Mucosa of stomach (tissue), 1 donor: ENCODE data around the gene CRTC1.

Experiments used
- H3K27me3 ChIP-seq: one replicate; pipeline ENCODE4 v1.7.0; 2013; ENCODE audit warnings: mild to moderate bottlenecking, low read length; ENCODE audit not compliant: control insufficient read depth, insufficient read depth
- H3K36me3 ChIP-seq: one replicate; pipeline ENCODE4 v1.7.0; 2013; ENCODE audit warnings: low read length; ENCODE audit not compliant: control insufficient read depth, insufficient read depth
- H3K4me1 ChIP-seq: one replicate; pipeline ENCODE4 v1.7.0; 2013; ENCODE audit warnings: mild to moderate bottlenecking, low read length; ENCODE audit not compliant: control insufficient read depth, insufficient read depth
- H3K4me3 ChIP-seq: one replicate; pipeline ENCODE4 v1.7.0; 2013; ENCODE audit warnings: low read length
- H3K9ac ChIP-seq: one replicate; pipeline ENCODE4 v1.7.0; 2013; ENCODE audit warnings: mild to moderate bottlenecking, low read length, moderate library complexity
- H3K9me3 ChIP-seq: one replicate; pipeline ENCODE4 v1.7.0; 2013; ENCODE audit warnings: mild to moderate bottlenecking, low read length, moderate library complexity; ENCODE audit not compliant: control insufficient read depth
- donor health status: Pancreatic carcinoma.

Gene CRTC1

GRCh38 chr19:18666784-18667183 lies 16.7 kb upstream of the CRTC1 start:
- no peaks in the 10 kb centered on the region for H3K4me1 ChIP-seq
- H3K9ac ChIP-seq = no peak overlapping the region

GRCh38 chr19:18667531-18668251 lies 15.8 kb upstream of the CRTC1 start:
- no peaks in the 10 kb centered on the region for H3K9me3 ChIP-seq
- H3K27me3 ChIP-seq = no peaks in the 10 kb centered on the region
- peaks cover 5% of the 10 kb centered on the region for H3K4me1 ChIP-seq
- no peak overlapping the region for H3K9ac ChIP-seq
- no peak overlapping the region for H3K4me3 ChIP-seq
- peaks cover 3% of the 10 kb centered on the region for H3K36me3 ChIP-seq

More at GRCh38 chr19:18666784-18667183, 16.7 kb upstream of the CRTC1 start:
- Histone ChIP-seq H3K4me3 (no peak overlapping the region), H3K27me3 (no peaks in the 10 kb centered on the region), H3K36me3 (peaks cover 3% of the 10 kb centered on the region), H3K9me3 (no peaks in the 10 kb centered on the region)

- Histone ChIP-seq H3K36me3 (peaks cover 3% of the 10 kb centered on the region), H3K4me1 (peaks cover 5% of the 10 kb centered on the region), H3K9ac (no peak overlapping the region), H3K4me3 (no peak overlapping the region), H3K9me3 (no peaks in the 10 kb centered on the region), H3K27me3 (no peaks in the 10 kb centered on the region)
Measured at GRCh38 chr19:18668252-18668631, 15.2 kb upstream of the CRTC1 start.

- no peak overlapping the region for H3K4me3 ChIP-seq
- peaks cover 5% of the 10 kb centered on the region for H3K4me1 ChIP-seq
- no peak overlapping the region for H3K9ac ChIP-seq
- H3K27me3 ChIP-seq = no peaks in the 10 kb centered on the region
- H3K9me3 ChIP-seq = no peaks in the 10 kb centered on the region
- peaks cover 3% of the 10 kb centered on the region for H3K36me3 ChIP-seq
Measured at GRCh38 chr19:18668744-18669523, 14.5 kb upstream of the CRTC1 start.

- Histone ChIP-seq H3K36me3 (peaks cover 3% of the 10 kb centered on the region), H3K9me3 (no peaks in the 10 kb centered on the region), H3K4me1 (peaks cover 5% of the 10 kb centered on the region), H3K27me3 (no peaks in the 10 kb centered on the region), H3K9ac (no peak overlapping the region), H3K4me3 (no peak overlapping the region)
Measured at GRCh38 chr19:18669524-18669817, 14.0 kb upstream of the CRTC1 start.

DNA sequence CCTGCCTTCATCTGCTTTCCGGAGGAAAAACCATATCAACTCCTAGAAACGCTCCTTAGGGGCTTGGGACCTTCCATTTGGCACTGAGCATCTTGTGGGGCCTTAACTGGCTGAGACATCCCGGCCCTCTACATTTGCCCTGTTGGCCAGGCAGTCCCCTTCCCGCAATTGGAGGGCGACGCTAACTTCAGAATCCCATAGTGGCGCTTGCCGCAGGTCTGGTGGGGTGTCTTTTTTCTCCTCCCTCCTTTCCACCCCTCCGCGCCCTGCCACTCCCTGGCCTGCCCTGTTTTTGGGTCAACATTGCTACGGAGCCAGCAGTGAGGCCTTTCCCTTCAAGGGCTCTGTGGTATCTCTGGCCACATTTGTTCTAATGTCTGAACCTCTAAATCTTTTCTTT lies 13.6 kb upstream of the CRTC1 start:
- peaks cover 3% of the 10 kb centered on the region for H3K36me3 ChIP-seq
- peaks cover 5% of the 10 kb centered on the region for H3K4me1 ChIP-seq
- H3K9me3 ChIP-seq = no peaks in the 10 kb centered on the region
- no peaks in the 10 kb centered on the region for H3K27me3 ChIP-seq
- H3K4me3 ChIP-seq = no peak overlapping the region
- H3K9ac ChIP-seq = no peak overlapping the region

DNA sequence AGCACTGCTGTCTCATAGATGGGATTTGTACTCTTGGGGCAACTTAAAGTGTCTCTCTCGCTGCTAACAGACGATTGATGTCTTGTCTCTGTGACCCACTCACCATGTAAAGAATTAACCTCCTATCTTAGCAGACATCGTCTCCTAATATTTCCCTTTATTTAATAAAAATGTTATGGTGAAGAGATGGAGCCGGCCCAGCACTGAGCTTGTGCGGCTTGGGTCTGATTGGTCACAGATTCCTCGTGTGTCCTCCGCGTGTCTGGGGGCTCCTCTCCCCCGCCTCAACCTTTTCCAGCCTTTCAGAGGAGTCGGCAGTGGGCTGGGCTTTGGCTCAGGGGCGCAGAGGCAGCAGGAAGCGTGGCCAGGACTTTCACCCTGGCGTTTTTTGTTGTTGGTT lies 13.2 kb upstream of the CRTC1 start:
- no peak overlapping the region for H3K9ac ChIP-seq
- no peaks in the 10 kb centered on the region for H3K9me3 ChIP-seq
- peaks cover 3% of the 10 kb centered on the region for H3K36me3 ChIP-seq
- H3K4me1 ChIP-seq = peaks cover 5% of the 10 kb centered on the region
- H3K27me3 ChIP-seq = no peaks in the 10 kb centered on the region
- no peak overlapping the region for H3K4me3 ChIP-seq

- Histone ChIP-seq H3K4me1 (peaks cover 5% of the 10 kb centered on the region), H3K9me3 (no peaks in the 10 kb centered on the region), H3K4me3 (no peak overlapping the region), H3K9ac (no peak overlapping the region), H3K27me3 (no peaks in the 10 kb centered on the region), H3K36me3 (peaks cover 3% of the 10 kb centered on the region)
Measured at GRCh38 chr19:18671303-18672043, 12.0 kb upstream of the CRTC1 start.

DNA sequence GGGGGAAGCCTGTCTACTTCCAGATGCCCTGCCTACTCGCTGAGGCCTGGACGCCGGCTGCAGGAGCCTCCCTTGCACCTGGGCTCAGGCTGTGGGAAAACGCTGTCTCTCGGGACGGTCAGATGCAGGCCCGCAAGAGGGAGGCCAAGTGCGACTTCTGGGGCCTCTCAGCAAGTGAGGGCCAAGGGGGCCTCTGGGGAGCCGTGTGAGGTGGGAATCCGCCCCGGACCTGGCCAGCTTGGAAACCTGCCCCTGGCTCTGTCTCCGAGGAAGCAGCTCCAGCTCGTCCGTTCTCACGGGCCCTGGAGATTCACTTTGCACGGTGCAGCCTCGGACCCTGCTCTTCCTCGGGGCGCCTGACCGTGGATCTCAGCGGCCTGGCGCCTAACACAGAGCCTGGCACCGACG lies 11.4 kb upstream of the CRTC1 start:
- Histone ChIP-seq H3K27me3 (no peaks in the 10 kb centered on the region), H3K36me3 (peaks cover 3% of the 10 kb centered on the region), H3K9me3 (no peaks in the 10 kb centered on the region), H3K4me3 (no peak overlapping the region), H3K4me1 (peaks cover 5% of the 10 kb centered on the region), H3K9ac (no peak overlapping the region)

DNA sequence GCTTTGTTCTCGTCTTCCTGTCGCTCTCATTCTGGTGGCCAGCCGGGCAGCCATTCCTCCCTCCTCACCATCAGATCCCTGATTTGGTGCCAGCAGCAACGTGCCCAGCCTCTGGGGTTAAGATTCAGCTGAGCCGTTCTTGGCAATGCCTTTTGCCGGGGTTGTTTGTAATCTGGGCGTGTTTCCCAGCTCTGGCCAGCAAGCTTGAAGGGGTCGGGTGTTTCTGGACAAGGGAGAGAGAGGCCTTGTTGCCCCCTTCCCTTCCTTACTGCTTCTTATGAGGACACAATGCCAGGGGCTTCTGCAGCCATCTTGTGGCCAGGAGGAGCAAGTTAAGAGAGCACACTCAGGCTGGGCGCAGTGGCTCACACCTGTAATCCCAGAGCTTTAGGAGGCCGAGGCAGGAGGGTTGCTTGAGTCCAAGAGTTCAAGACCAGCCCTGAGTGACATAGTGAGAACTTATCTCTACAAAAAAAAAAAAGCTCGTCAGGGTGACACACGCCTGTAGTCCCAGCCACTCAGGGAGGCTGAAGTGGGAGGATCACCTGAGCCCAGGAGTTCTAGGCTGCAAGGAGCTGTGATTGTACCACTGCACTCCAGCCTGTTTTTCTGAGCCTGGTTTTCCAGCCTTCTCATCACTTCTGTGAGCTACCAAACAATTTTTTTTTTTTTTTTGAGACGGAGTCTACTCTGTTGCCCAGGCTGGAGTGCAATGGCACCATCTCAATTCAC lies 10.7 kb upstream of the CRTC1 start:
- no peaks in the 10 kb centered on the region for H3K27me3 ChIP-seq
- no peaks in the 10 kb centered on the region for H3K9me3 ChIP-seq
- H3K36me3 ChIP-seq = peaks cover 3% of the 10 kb centered on the region
- no peak overlapping the region for H3K4me3 ChIP-seq
- no peak overlapping the region for H3K9ac ChIP-seq
- H3K4me1 ChIP-seq = peaks cover 5% of the 10 kb centered on the region

GRCh38 chr19:18674616-18675015 lies 8.9 kb upstream of the CRTC1 start:
- no peaks in the 10 kb centered on the region for H3K27me3 ChIP-seq
- no peak overlapping the region for H3K9ac ChIP-seq
- H3K4me3 ChIP-seq = no peak overlapping the region
- peaks cover 11% of the 10 kb centered on the region for H3K4me1 ChIP-seq
- H3K36me3 ChIP-seq = peaks cover under 1% of the 10 kb centered on the region
- H3K9me3 ChIP-seq = no peaks in the 10 kb centered on the region
